ENCODE results near the gene TRIM34. TPM values are rescaled to one million over a fixed set of nuclear protein-coding genes. Genes with fewer than 3 reads are reported as not detected.

TRIM34 gene
- total RNA-seq, 1 experiment from 2014 or later: 1.5 TPM

DNA sequence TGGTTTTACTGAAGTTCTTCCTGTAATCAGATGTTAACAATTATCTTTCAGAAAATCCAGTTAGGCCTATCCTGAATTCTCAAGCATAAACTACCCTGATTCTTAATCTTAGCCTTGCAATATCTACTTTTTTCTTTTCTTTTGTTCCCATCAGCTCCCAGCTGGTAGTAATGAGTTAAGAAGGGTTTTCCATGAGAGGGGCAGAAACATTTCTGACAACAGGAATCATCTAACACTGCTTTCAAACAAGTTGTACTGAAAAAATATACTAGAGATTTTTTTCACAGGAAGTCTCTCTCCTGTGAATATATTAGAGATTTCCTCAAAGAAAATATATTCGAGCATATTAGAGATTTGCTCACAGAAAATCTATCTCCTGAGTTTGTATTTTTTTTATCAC, 31.7 kb upstream of the TRIM34 start:
- H3K27me3 ChIP-seq (ENCODE audit: control insufficient read depth, insufficient read depth, low read length): no peaks in the 10 kb centered on the region
- H3K9me3 ChIP-seq (ENCODE audit: control insufficient read depth, insufficient read depth, low read depth, low read length): no peaks in the 10 kb centered on the region
- peak overlapping the region; percentile 25; the same call in 1 of the 2 replicates for H3K27ac ChIP-seq (ENCODE audit: low read length)
- BruUV-seq (replicated peaks): no TSS peak
- H3K4me1 ChIP-seq (ENCODE audit: control insufficient read depth, insufficient read depth, low read length): peaks cover 8% of the 10 kb centered on the region; the same call in 1 of the 2 replicates
- H3K4me3 ChIP-seq (ENCODE audit: low read depth in 2 of 2, low read length in 2 of 2): no peak overlapping the region
- ChIA-PET CTCF (no interaction called here), POLR2A (no interaction called here)
- in situ Hi-C loops (cut with HindIII; ENCODE audit: low pct_unique_long_range_greater_than_20kb, low sequenced_read_pairs): no loop called here
- ATAC-seq: no peak
- TF ChIP-seq, protein P1, sequence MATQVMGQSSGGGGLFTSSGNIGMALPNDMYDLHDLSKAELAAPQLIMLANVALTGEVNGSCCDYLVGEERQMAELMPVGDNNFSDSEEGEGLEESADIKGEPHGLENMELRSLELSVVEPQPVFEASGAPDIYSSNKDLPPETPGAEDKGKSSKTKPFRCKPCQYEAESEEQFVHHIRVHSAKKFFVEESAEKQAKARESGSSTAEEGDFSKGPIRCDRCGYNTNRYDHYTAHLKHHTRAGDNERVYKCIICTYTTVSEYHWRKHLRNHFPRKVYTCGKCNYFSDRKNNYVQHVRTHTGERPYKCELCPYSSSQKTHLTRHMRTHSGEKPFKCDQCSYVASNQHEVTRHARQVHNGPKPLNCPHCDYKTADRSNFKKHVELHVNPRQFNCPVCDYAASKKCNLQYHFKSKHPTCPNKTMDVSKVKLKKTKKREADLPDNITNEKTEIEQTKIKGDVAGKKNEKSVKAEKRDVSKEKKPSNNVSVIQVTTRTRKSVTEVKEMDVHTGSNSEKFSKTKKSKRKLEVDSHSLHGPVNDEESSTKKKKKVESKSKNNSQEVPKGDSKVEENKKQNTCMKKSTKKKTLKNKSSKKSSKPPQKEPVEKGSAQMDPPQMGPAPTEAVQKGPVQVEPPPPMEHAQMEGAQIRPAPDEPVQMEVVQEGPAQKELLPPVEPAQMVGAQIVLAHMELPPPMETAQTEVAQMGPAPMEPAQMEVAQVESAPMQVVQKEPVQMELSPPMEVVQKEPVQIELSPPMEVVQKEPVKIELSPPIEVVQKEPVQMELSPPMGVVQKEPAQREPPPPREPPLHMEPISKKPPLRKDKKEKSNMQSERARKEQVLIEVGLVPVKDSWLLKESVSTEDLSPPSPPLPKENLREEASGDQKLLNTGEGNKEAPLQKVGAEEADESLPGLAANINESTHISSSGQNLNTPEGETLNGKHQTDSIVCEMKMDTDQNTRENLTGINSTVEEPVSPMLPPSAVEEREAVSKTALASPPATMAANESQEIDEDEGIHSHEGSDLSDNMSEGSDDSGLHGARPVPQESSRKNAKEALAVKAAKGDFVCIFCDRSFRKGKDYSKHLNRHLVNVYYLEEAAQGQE (IDR thresholded peaks at IDR 0.05; ENCODE audit: insufficient read depth in 1 of 2, low read depth in 2 of 2, low read length in 1 of 2): no peak
- TF ChIP-seq TCF7L2 (IDR thresholded peaks at IDR 0.05; ENCODE audit: low read depth, low read length): no peak
- TF ChIP-seq, protein P2, sequence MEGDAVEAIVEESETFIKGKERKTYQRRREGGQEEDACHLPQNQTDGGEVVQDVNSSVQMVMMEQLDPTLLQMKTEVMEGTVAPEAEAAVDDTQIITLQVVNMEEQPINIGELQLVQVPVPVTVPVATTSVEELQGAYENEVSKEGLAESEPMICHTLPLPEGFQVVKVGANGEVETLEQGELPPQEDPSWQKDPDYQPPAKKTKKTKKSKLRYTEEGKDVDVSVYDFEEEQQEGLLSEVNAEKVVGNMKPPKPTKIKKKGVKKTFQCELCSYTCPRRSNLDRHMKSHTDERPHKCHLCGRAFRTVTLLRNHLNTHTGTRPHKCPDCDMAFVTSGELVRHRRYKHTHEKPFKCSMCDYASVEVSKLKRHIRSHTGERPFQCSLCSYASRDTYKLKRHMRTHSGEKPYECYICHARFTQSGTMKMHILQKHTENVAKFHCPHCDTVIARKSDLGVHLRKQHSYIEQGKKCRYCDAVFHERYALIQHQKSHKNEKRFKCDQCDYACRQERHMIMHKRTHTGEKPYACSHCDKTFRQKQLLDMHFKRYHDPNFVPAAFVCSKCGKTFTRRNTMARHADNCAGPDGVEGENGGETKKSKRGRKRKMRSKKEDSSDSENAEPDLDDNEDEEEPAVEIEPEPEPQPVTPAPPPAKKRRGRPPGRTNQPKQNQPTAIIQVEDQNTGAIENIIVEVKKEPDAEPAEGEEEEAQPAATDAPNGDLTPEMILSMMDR (IDR thresholded peaks at IDR 0.05): no peak
- no peak for TF ChIP-seq POLR2AphosphoS5 (IDR thresholded peaks at IDR 0.05; ENCODE audit: low read depth, low read length)
- TF ChIP-seq SIN3A (IDR thresholded peaks at IDR 0.05; ENCODE audit: borderline replicate concordance, insufficient read depth, low read depth, low read length): no peak
- no peaks in the 10 kb centered on the region for H3K36me3 ChIP-seq (ENCODE audit: control insufficient read depth, insufficient read depth, low read length)
- intact Hi-C loops (cut with micrococcal nuclease; ENCODE audit: unreplicated experiment): no loop called here
- no peak for DNase-seq (ENCODE audit: low read depth, low spot score)

DNA sequence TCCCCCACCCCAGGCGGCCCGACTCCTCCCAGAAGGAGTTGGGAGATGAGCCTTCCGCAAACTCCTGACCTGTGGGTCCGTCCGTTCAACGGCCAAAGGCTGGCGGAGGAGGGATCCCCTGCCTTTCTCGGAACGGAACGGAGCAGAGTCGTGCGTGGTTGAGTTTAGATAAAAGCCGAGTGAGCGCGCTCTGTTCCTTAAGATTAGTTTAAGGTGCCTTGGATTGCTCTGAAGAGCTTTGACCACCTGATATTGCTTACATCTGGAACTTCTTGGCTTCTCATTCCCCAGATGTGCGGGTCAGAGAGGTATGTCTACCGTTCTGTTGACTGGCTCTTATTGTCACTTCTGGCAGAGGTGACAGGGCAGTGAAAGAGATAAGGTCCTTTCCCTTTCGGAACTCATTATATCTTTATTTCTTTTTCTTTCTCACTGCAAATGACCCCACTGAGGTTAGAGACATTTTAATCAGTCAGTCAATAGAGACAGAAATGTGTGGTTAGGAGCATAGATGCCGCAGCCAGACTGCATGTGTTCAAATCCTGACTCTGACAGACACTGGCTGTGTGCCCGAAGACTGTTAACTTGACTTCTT, 28.1 kb upstream of the TRIM34 start, which contains the start of gene TRIM6:
Gene TRIM6, plus strand, starts transcription at position 31 of the 595 bp plus-strand sequence. Its CDS starts 261 bp downstream, at position 292.
- TSS peak; percentile 80 for BruUV-seq (replicated peaks)
- Histone ChIP-seq H3K4me3 (ENCODE audit: low read depth in 2 of 2, low read length in 2 of 2) (peak within 1 kb of the TSS; percentile 77 to 97), H3K27ac (ENCODE audit: low read length) (peak within 1 kb of the TSS; percentile 89), H3K36me3 (ENCODE audit: control insufficient read depth, insufficient read depth, low read length) (no peaks in the 10 kb centered on the region), H3K9me3 (ENCODE audit: control insufficient read depth, insufficient read depth, low read depth, low read length) (no peaks in the 10 kb centered on the region), H3K4me1 (ENCODE audit: control insufficient read depth, insufficient read depth, low read length) (peaks cover 37% of the 10 kb centered on the region), H3K27me3 (ENCODE audit: control insufficient read depth, insufficient read depth, low read length) (no peaks in the 10 kb centered on the region)
- CTCF ChIA-PET: no interaction called here
- ATAC-seq (peak; percentile 85), DNase-seq (ENCODE audit: low read depth, low spot score) (no peak)
- in situ Hi-C loops (cut with HindIII; ENCODE audit: low pct_unique_long_range_greater_than_20kb, low sequenced_read_pairs) (no loop called here), intact Hi-C loops (cut with micrococcal nuclease; ENCODE audit: unreplicated experiment) (loop anchor here (5.0 kb wide), 1 partner anchor 91 kb away; the partner anchor contains the start of genes TRIM22 and TRIM5)
- TF ChIP-seq SIN3A (IDR thresholded peaks at IDR 0.05; ENCODE audit: borderline replicate concordance, insufficient read depth, low read depth, low read length) (peak; percentile 56; the same call in 1 of the 2 replicates), TCF7L2 (IDR thresholded peaks at IDR 0.05; ENCODE audit: low read depth, low read length) (no peak), POLR2AphosphoS5 (IDR thresholded peaks at IDR 0.05; ENCODE audit: low read depth, low read length) (peak; percentile 74)
- TF ChIP-seq, protein P1 (IDR thresholded peaks at IDR 0.05; ENCODE audit: insufficient read depth in 1 of 2, low read depth in 2 of 2, low read length in 1 of 2): 0 out of 4 replicates have a peak, but pooled peaks of 1 of the 2 experiments have one; percentile 21
- TF ChIP-seq, protein P2 (IDR thresholded peaks at IDR 0.05): no peak
- POLR2A ChIA-PET: interaction anchor here (1.5 kb wide), 1 partner anchor 88 kb away, joined by 4 read pairs; the partner anchor contains the start of gene TRIM5

Measured in Panc1 (cell line).